GM10248 (cell line): Measurements from ENCODE around the gene BBS9.
A peak's percentile ranks its signal among the peaks of the same experiment; 100 is the strongest.

ENCODE experiments used
- CTCF ChIA-PET: fragments of 300-600 bp; sonication (Branson Sonifier 250); formaldehyde crosslinking; extraction: SDS; loops from one replicate; lab custom pipeline; 2021; ENCODE audit warnings: antibody characterized with exemption; lab: Yijun Ruan, JAX
- POLR2A ChIA-PET: fragments of 350-650 bp; sonication (Branson Sonifier 250); formaldehyde crosslinking; extraction: SDS; loops from one replicate; lab custom pipeline; 2020; ENCODE audit warnings: antibody characterized with exemption; lab: Yijun Ruan, JAX
- DNase-seq: peaks from one replicate; pipeline ENCODE4 v3.0.0; 2012; ENCODE audit errors: extremely low spot score
- TF ChIP-seq, protein P1 (sequence below): IDR thresholded peaks from 2 replicates; pipeline ENCODE4 v1.5.1; 2012; ENCODE audit warnings: mild to moderate bottlenecking, low read depth; ENCODE audit errors: extremely low read depth, missing control alignments, control extremely low read depth

The BBS9 gene

DNA sequence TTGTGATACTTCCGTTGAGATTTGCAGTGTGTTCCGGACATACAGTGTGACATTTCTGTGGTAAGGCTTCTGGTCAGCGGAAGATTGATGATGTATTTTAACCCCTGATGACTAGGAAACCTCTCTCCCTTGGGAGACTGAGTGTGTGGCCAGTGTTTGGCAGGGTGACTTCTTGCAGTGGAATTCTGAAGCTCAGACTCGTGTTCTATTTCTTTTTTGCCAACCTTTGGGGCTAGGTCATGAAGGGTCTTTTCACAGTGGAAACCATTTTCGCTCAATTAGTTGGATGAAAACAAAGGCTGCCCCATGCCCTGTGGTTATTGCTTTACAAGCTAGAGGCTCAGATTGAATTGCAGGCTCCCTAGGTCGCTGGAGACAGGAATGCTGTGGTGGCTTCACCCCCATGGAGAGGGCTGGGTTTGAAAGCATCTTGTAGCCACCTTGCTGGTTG, 288.9 kb downstream of the BBS9 start:
- TF ChIP-seq, protein P1, sequence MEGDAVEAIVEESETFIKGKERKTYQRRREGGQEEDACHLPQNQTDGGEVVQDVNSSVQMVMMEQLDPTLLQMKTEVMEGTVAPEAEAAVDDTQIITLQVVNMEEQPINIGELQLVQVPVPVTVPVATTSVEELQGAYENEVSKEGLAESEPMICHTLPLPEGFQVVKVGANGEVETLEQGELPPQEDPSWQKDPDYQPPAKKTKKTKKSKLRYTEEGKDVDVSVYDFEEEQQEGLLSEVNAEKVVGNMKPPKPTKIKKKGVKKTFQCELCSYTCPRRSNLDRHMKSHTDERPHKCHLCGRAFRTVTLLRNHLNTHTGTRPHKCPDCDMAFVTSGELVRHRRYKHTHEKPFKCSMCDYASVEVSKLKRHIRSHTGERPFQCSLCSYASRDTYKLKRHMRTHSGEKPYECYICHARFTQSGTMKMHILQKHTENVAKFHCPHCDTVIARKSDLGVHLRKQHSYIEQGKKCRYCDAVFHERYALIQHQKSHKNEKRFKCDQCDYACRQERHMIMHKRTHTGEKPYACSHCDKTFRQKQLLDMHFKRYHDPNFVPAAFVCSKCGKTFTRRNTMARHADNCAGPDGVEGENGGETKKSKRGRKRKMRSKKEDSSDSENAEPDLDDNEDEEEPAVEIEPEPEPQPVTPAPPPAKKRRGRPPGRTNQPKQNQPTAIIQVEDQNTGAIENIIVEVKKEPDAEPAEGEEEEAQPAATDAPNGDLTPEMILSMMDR, result no peak
- no peak for DNase-seq
- POLR2A ChIA-PET, result no interaction called here
- CTCF ChIA-PET, result interaction anchor here (1.0 to 2.4 kb wide), 2 partner anchors 11 to 515 kb away, joined by 3 to 6 read pairs; no protein-coding TSS in a partner anchor

DNA sequence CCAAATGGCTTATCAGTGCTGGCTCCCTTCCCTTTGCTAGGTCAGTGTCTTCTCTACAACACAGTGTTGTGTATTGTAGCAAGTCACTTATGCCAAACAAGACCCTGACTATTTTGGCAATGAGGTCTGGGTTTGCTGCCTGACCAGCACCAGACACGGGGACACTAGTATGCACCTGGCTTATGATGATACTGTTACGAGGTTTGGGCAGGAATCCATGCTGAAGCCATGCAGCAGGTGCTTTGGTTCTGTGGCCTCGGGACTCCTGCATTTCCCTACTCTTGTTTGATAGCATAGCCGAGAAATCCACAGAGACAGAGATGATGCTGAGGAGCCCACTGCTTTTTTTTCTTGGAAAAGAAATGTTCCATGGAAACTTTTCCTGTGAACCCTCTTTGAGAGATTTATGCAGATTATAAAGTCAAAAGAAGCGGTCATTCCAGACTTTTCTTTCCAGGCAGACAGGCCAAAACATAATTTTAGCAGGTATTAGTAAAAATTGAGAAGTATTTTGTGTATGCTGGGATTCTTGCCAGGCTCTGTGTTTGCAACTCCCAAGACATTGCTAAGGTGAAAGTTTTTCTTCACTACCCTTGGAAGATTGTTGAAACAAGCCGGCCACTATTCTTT, 291.1 kb downstream of the BBS9 start:
- TF ChIP-seq, protein P1, result no peak
- CTCF ChIA-PET, result interaction anchor here (2.4 kb wide), 1 partner anchor 9 kb away, joined by 6 read pairs; no protein-coding TSS in a partner anchor
- DNase-seq, result no peak
- POLR2A ChIA-PET, result no interaction called here

DNA sequence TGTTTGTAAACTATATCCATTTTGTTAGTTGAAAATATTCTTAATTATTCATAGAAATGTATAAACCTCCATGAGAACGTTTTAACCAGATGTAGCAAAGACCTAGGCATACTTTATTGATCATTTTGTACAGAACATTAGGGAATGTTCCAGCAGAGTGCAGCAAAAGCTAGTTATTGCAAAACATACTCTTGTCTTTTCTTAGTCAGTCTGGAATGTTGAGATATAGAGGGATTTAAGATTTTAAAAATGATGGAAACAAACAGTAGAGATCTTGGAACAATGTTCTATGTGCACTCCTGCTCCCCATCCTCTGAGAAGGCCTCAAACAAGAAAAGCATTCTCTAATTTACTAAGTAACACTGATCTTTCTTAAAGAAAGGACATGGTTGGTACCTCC, 292.1 kb downstream of the BBS9 start:
- no peak for DNase-seq
- TF ChIP-seq, protein P1, result no peak
- ChIA-PET CTCF (interaction anchor here (2.9 kb wide), 1 partner anchor 511 kb away, joined by 9 read pairs; no protein-coding TSS in a partner anchor), POLR2A (no interaction called here)

DNA sequence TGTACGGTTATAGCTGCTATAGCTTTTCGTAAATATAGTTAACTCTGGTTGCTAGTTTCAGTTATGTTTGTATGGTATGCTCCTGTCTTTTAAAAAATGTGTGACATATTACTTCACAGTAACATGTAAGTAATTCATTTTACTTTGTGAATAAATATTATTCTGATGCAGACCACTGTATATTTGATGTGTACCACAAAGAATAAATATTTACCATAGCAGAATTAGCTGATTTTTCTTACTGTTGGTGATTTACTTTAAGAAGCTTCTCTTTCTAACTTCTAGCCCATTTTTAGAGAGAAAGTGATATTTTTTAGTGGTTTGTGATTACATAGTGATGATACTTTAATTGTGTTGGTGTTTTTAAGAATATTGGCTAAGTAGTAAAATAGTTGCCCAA, 292.8 kb downstream of the BBS9 start:
- no peak for DNase-seq
- POLR2A ChIA-PET, result no interaction called here
- CTCF ChIA-PET, result interaction anchor here (1.3 to 2.9 kb wide), 3 partner anchors 12 to 511 kb away, joined by 4 to 9 read pairs (median 6); no protein-coding TSS in a partner anchor
- TF ChIP-seq, protein P1, result no peak

DNA sequence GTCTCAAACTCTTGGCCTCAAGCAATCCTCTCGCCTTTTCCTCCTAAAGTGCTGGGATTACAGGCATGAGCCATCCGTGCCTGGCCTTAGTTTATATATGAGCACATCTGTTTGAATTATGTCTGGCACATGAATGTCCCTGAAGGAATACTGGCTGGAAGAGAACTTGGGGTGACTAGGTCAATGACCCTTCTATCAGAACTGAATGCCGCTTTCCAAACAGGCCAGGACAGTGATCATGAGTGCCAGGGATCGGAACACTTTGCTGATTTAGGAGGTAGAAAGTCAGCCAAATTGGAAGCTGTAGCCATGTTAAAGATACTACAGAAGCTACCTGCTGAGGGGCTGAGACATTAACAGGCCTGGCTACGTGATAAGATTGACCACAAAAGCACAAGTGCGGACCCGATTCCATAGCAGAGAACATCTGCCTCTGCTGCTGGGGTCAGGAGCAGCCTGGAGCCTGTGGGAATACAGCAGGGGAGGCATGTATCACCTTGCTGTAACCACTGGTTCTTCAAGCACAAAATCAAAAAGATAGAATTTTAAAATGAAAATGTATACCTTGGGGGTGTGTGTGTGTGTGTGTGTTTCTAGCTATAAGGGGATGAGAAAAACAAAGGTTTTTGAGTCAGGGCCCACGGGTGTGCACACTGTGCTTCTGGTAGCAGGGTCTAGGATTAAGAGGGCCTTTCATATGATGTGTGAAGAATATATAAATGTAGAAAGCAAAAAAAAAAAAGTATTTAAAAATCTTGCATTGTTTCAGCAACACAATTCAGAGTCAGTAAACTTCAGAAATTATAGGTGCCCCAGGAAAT, 293.7 kb downstream of the BBS9 start:
- TF ChIP-seq, protein P1, result no peak
- ChIA-PET CTCF (interaction anchor here (0.8 to 2.9 kb wide), 10 partner anchors 9 to 510 kb away, joined by 3 to 9 read pairs (median 3); no protein-coding TSS in a partner anchor), POLR2A (no interaction called here)
- DNase-seq, result peak; percentile 5

DNA sequence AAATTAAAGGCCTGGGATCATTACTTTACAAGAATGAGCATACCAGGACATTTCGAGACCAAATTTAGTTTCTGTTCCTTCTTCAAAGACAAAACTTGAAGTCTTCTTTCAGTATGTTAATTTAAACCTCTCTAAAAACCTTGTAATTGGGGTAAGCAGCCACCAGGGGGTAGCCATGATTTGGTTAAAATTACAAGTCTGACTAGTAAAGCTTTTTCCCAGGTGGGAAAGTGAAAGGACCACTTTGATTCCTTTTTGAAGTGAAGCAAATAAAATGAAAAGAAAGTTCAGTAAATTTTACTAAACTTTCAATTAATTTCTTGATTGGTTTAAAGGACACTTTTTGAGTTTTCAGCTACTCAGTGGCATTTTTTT, 294.3 kb downstream of the BBS9 start:
- TF ChIP-seq, protein P1, result peak; percentile 41

More for the DNA sequence above, 294.3 kb downstream of the BBS9 start:
- peak; percentile 42 for DNase-seq
- ChIA-PET CTCF (interaction anchor here (0.7 to 2.9 kb wide), 7 partner anchors 10 to 509 kb away, joined by 3 to 9 read pairs (median 3); no protein-coding TSS in a partner anchor), POLR2A (no interaction called here)
